HEK293T (cell line): ENCODE measurements around the gene HS3ST3B1.

ENCODE experiments used
- CTCF ChIA-PET: fragments of 350-600 bp; formaldehyde crosslinking; extraction: SDS; loops from one replicate; lab custom pipeline; 2021; ENCODE audit warnings: antibody characterized with exemption, inconsistent platforms; lab: Yijun Ruan, JAX
- POLR2A ChIA-PET: fragments of 350-600 bp; formaldehyde crosslinking; extraction: SDS; loops from one replicate; lab custom pipeline; 2020; ENCODE audit warnings: antibody characterized with exemption, inconsistent platforms; lab: Yijun Ruan, JAX
- DNase-seq: peaks from one replicate; pipeline ENCODE4 v3.0.0; 2012; ENCODE audit warnings: mixed read lengths; ENCODE audit errors: extremely low spot score
- ARNT ChIP-seq: fragments of 450-650 bp; IDR thresholded peaks from 2 replicates; pipeline ENCODE4 v1.6.1; 2017; ENCODE audit warnings: mild to moderate bottlenecking
- BHLHE40 ChIP-seq: fragments of 450-650 bp; IDR thresholded peaks from 2 replicates; pipeline ENCODE4 v1.6.1; 2016; ENCODE audit warnings: mild to moderate bottlenecking, moderate library complexity, borderline replicate concordance
- CTBP1 ChIP-seq: fragments of 450-650 bp; IDR thresholded peaks from 2 replicates; pipeline ENCODE4 v1.6.1; 2016; ENCODE audit warnings: borderline replicate concordance
- ELF4 ChIP-seq: fragments of 450-650 bp; IDR thresholded peaks from 2 replicates; pipeline ENCODE4 v1.6.1; 2017; ENCODE audit warnings: antibody characterized with exemption
- FOXA1 ChIP-seq: fragments of 450-650 bp; IDR thresholded peaks from 2 replicates; pipeline ENCODE4 v1.6.1; 2016; ENCODE audit warnings: mild to moderate bottlenecking
- FOXK2 ChIP-seq: fragments of 450-650 bp; IDR thresholded peaks from 2 replicates; pipeline ENCODE4 v1.6.1; 2016; ENCODE audit warnings: mild to moderate bottlenecking
- FOXM1 ChIP-seq: fragments of 450-650 bp; IDR thresholded peaks from 2 replicates; pipeline ENCODE4 v1.6.1; 2017; ENCODE audit warnings: mild to moderate bottlenecking, borderline replicate concordance
- HDGF ChIP-seq: fragments of 450-650 bp; IDR thresholded peaks from 2 replicates; pipeline ENCODE4 v1.6.1; 2017; ENCODE audit warnings: antibody characterized with exemption, borderline replicate concordance
- L3MBTL2 ChIP-seq: fragments of 450-650 bp; conservative IDR thresholded peaks from 2 replicates; pipeline ENCODE4 v1.6.1; 2016; ENCODE audit warnings: mild to moderate bottlenecking
- LEF1 ChIP-seq: fragments of 450-650 bp; IDR thresholded peaks from 2 replicates; pipeline ENCODE4 v1.6.1; 2017; ENCODE audit warnings: mild to moderate bottlenecking, borderline replicate concordance
- NFRKB ChIP-seq: fragments of 450-650 bp; IDR thresholded peaks from 2 replicates; pipeline ENCODE4 v1.6.1; 2016; ENCODE audit warnings: mild to moderate bottlenecking, moderate library complexity
- PKNOX1 ChIP-seq: fragments of 450-650 bp; IDR thresholded peaks from 2 replicates; pipeline ENCODE4 v1.6.1; 2016
- SP1 ChIP-seq: fragments of 450-650 bp; IDR thresholded peaks from 2 replicates; pipeline ENCODE4 v1.6.1; 2017
- SUZ12 ChIP-seq: fragments of 450-650 bp; IDR thresholded peaks from 2 replicates; pipeline ENCODE4 v1.6.1; 2016; ENCODE audit warnings: mild to moderate bottlenecking
- TARDBP ChIP-seq: fragments of 450-650 bp; IDR thresholded peaks from 2 replicates; pipeline ENCODE4 v1.6.1; 2016
- ZNF384 ChIP-seq: fragments of 450-650 bp; IDR thresholded peaks from 2 replicates; pipeline ENCODE4 v1.6.1; 2016

HS3ST3B1 gene

GRCh38 chr17:14361945-14362508 is 61.1 kb downstream of the HS3ST3B1 start:
- CTCF ChIA-PET, result interaction anchor here (0.6 kb wide), 1 partner anchor 735 kb away, joined by 4 read pairs; no protein-coding TSS in a partner anchor
- POLR2A ChIA-PET, result no interaction called here
- TF ChIP-seq FOXA1, result no peak
- TF ChIP-seq NFRKB, result no peak
- no peak for TF ChIP-seq ARNT
- TF ChIP-seq SUZ12, result no peak
- no peak for TF ChIP-seq L3MBTL2
- TF ChIP-seq HDGF, result no peak
- no peak for TF ChIP-seq FOXK2
- no peak for TF ChIP-seq LEF1
- no peak for TF ChIP-seq BHLHE40
- no peak for TF ChIP-seq CTBP1
- no peak for TF ChIP-seq PKNOX1
- no peak for TF ChIP-seq FOXM1
- TF ChIP-seq SP1, result no peak
- no peak for TF ChIP-seq TARDBP
- TF ChIP-seq ELF4, result no peak
- no peak for DNase-seq

DNA sequence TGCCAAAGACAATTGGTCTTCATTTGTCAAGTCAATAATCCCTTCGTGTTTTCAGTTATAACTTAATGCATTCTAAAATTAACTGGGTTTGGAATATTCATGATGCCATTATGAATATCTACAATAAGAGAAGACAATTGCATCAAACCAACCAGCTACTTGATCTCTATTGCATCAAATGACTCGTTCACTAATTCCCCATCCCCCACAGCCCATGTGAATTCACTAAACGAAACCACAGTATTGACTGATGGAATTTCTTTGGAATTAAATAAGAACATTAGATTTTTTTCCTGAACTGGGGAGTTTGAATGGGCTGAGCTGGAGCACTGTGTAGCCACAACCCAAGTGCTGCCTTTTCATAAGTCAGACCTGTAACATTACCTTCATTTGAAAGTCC is 65.3 kb downstream of the HS3ST3B1 start:
- no peak for DNase-seq
- CTCF ChIA-PET, result no interaction called here
- POLR2A ChIA-PET, result no interaction called here
- TF ChIP-seq SUZ12, result no peak
- TF ChIP-seq LEF1, result no peak
- TF ChIP-seq HDGF, result no peak
- no peak for TF ChIP-seq TARDBP
- TF ChIP-seq ARNT, result no peak
- no peak for TF ChIP-seq L3MBTL2
- no peak for TF ChIP-seq FOXA1
- TF ChIP-seq NFRKB, result no peak
- TF ChIP-seq PKNOX1, result no peak
- no peak for TF ChIP-seq FOXM1
- TF ChIP-seq FOXK2, result no peak
- TF ChIP-seq ELF4, result no peak
- TF ChIP-seq CTBP1, result no peak
- TF ChIP-seq BHLHE40, result no peak
- TF ChIP-seq ZNF384, result no peak
- no peak for TF ChIP-seq SP1

DNA sequence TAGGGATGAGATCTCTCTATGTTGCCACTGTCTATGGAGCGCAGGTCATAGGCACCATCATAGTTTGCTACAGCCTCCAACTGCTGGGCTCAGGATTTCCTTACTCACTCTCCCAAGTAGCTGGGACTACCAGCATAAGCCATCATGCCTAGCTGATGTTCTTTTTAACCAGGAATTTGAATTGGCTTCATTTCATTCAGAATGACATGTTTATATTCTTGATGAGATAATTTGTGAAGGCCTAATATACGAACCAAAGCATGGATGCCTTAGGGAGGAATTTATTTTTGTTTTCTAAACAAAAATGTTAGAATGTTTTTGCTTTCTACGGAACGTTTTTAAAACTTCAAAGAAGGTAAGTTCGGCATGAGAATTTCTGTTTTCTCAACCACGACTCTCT is 71.6 kb downstream of the HS3ST3B1 start:
- CTCF ChIA-PET, result interaction anchor here (0.7 kb wide), 1 partner anchor 1142 kb away, joined by 5 read pairs; no protein-coding TSS in a partner anchor

DNA sequence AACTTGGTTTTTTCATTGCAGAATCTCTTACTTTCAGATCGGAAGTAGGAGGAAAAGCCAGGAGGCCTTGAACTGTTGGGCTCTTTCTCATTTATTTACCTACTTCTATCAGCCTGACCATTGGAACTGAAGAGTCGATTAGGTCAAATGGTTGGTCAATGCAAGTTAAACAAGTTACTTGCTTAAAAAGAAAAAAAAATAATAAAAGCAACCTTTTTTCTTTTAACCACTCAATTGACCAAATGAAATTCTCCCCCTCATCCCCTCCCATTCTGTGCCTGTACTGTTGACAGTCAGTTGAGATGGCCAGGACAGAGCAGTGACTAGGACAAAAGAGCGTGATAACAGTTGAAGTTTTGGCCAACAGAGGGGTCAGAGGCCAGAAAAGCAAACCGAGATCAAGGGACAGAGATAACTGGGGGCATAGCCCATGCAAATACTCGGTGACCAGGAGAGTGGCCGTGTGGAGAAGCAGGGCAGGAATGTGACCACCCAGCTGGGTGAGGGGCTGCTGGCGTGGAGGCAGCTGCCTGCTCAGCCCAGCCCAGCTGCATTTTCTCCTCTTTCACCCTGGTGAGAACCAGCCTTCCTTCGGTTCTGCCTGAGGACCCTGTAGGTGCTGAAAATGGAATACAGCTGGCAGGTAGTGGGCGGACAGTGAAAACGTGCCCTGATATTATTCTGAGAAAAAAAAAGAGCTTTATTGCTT is 72.2 kb downstream of the HS3ST3B1 start:
- ChIA-PET CTCF (no interaction called here), POLR2A (no interaction called here)
- TF ChIP-seq L3MBTL2, result no peak
- no peak for TF ChIP-seq BHLHE40
- TF ChIP-seq LEF1, result no peak
- TF ChIP-seq ARNT, result no peak
- TF ChIP-seq SUZ12, result no peak
- TF ChIP-seq FOXA1, result no peak
- TF ChIP-seq HDGF, result no peak
- TF ChIP-seq CTBP1, result no peak
- no peak for TF ChIP-seq PKNOX1
- TF ChIP-seq TARDBP, result no peak
- no peak for TF ChIP-seq ZNF384
- no peak for TF ChIP-seq NFRKB
- no peak for TF ChIP-seq ELF4
- TF ChIP-seq SP1, result no peak
- DNase-seq, result no peak

More for the DNA sequence above, 71.6 kb downstream of the HS3ST3B1 start:
- DNase-seq, result no peak
- no peak for TF ChIP-seq L3MBTL2
- TF ChIP-seq HDGF, result no peak
- TF ChIP-seq ELF4, result no peak
- no peak for TF ChIP-seq CTBP1
- POLR2A ChIA-PET, result no interaction called here

- DNase-seq, result no peak
- ChIA-PET CTCF (no interaction called here), POLR2A (no interaction called here)
- TF ChIP-seq FOXK2 (no peak), ZNF384 (no peak), FOXM1 (no peak), PKNOX1 (no peak), HDGF (no peak), FOXA1 (no peak), L3MBTL2 (no peak), NFRKB (no peak), LEF1 (no peak), ARNT (no peak), ELF4 (no peak)
Observed at GRCh38 chr17:14373614-14374259, 72.9 kb downstream of the HS3ST3B1 start.
